Measurements from ENCODE around the gene CD86. TPM values are rescaled to one million over a fixed set of nuclear protein-coding genes. Genes with fewer than 3 reads are reported as not detected.

Gene CD86
- total and polyA plus RNA-seq, 8 donors = 0.31 to 9.0 (median 0.55) TPM

DNA sequence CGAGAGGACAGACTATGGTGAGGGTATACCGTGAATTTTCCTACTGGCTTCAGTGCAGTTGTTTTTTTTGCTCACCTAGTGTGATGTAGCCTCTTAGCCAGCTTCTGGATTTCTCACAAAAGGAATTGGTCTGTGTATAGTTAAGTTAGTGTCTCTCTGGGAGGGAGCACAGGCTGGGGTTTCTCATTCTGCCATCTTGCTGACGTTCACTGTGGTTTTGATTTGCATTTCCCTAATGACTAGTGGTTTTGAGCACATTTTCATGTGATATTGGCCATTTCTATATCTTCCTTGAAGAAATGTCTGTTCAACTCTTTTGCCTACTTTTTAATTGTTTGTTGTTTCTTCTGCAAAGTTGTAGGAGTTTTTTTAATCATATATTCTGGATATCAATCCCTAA lies 2.2 kb upstream of the CD86 start:
- H3K9me3 ChIP-seq = no peaks in the 10 kb centered on the region
- ATAC-seq (no peak), FAIRE-seq (no peak), DNase-seq (no peak)
- no peaks in the 10 kb centered on the region for H3K36me3 ChIP-seq
- H3K27ac ChIP-seq = no peak overlapping the region
- intact Hi-C loops (cut with DNase I) = no loop called here
- no peaks in the 10 kb centered on the region for H3K4me1 ChIP-seq
- TF ChIP-seq, protein P1, sequence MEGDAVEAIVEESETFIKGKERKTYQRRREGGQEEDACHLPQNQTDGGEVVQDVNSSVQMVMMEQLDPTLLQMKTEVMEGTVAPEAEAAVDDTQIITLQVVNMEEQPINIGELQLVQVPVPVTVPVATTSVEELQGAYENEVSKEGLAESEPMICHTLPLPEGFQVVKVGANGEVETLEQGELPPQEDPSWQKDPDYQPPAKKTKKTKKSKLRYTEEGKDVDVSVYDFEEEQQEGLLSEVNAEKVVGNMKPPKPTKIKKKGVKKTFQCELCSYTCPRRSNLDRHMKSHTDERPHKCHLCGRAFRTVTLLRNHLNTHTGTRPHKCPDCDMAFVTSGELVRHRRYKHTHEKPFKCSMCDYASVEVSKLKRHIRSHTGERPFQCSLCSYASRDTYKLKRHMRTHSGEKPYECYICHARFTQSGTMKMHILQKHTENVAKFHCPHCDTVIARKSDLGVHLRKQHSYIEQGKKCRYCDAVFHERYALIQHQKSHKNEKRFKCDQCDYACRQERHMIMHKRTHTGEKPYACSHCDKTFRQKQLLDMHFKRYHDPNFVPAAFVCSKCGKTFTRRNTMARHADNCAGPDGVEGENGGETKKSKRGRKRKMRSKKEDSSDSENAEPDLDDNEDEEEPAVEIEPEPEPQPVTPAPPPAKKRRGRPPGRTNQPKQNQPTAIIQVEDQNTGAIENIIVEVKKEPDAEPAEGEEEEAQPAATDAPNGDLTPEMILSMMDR (IDR thresholded peaks at IDR 0.05) = no peak
- WGBS, 2 donors = 88% methylated on average over 3 of the region's 3 CpGs
- H3K4me3 ChIP-seq = no peak overlapping the region
- H3K27me3 ChIP-seq = no peaks in the 10 kb centered on the region

DNA sequence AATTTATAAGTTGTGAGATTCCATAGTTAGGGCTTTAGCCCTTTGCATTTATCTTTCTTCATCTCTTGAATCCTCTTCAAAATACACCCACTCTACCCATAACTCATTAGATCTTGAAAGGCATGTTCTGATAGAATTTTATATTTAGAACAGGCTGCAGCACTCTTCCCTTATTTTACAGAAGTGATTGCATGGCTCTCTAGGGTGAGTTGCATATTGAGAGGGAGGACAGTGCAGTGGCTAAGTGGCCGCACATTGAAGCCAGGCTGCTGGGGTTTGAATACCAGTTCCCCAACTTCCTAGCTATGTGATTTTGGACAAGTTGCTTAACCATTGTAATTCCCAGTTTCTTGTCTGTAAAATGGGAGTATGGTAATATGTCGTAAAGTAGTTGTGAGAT lies 2.5 kb downstream of the CD86 start:
- H3K9me3 ChIP-seq = no peaks in the 10 kb centered on the region
- FAIRE-seq (no peak), DNase-seq (no peak), ATAC-seq (peak in 1 of 4 donors; percentile 43)
- no peak overlapping the region for H3K27ac ChIP-seq
- no peaks in the 10 kb centered on the region for H3K36me3 ChIP-seq
- WGBS, 2 donors = 90 to 96% methylated on average over 2 of the region's 2 CpGs
- intact Hi-C loops (cut with DNase I) = no loop called here
- no peak overlapping the region for H3K4me3 ChIP-seq
- H3K27me3 ChIP-seq = no peaks in the 10 kb centered on the region
- TF ChIP-seq, protein P1 (IDR thresholded peaks at IDR 0.05) = no peak
- no peaks in the 10 kb centered on the region for H3K4me1 ChIP-seq

DNA sequence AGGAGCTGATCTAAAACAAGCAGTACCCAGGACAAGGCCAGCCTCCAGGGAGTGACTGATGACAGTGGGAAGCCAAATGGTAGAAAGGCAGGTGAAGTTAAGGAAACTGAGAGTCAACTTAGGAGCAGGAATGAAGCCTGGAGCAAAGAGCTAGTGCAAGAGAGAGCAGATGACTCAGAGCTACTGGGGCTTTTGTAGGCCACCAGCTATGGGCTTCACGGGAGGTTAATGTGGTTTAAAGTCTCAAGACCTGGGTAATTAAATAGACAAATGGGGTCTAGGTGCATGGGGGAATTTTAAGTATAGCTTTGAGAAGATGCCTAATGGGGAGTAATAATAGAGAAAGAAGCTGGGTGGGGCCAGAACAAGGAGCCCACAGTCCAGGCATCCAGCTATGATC lies 3.1 kb downstream of the CD86 start:
- TF ChIP-seq, protein P1 (IDR thresholded peaks at IDR 0.05) = no peak
- no peaks in the 10 kb centered on the region for H3K4me1 ChIP-seq
- no peaks in the 10 kb centered on the region for H3K36me3 ChIP-seq
- no peaks in the 10 kb centered on the region for H3K9me3 ChIP-seq
- DNase-seq = no peak
- no peaks in the 10 kb centered on the region for H3K27me3 ChIP-seq
- no peak overlapping the region for H3K4me3 ChIP-seq
- FAIRE-seq = no peak
- intact Hi-C loops (cut with DNase I) = no loop called here
- ATAC-seq = no peak
- no peak overlapping the region for H3K27ac ChIP-seq
- 68 to 85% methylated on average over 1 of the region's 1 CpG for WGBS, 2 donors

- no peaks in the 10 kb centered on the region for H3K9me3 ChIP-seq
- WGBS, 2 donors = 89 to 93% methylated on average over 6 of the region's 6 CpGs
- no peaks in the 10 kb centered on the region for H3K4me1 ChIP-seq
- intact Hi-C loops (cut with DNase I) = no loop called here
- no peak overlapping the region for H3K4me3 ChIP-seq
- H3K27ac ChIP-seq = no peak overlapping the region
- ATAC-seq (no peak), DNase-seq (no peak), FAIRE-seq (no peak)
- H3K36me3 ChIP-seq = no peaks in the 10 kb centered on the region
- H3K27me3 ChIP-seq = no peaks in the 10 kb centered on the region
- TF ChIP-seq, protein P1 (IDR thresholded peaks at IDR 0.05) = no peak
Measured at GRCh38 chr3:122060040-122060698, 5.0 kb downstream of the CD86 start.

GRCh38 chr3:122063908-122064307 lies 8.7 kb downstream of the CD86 start:
- no peak for DNase-seq
- no peak overlapping the region for H3K27ac ChIP-seq

More at GRCh38 chr3:122063908-122064307, 8.7 kb downstream of the CD86 start:
- Histone ChIP-seq H3K27me3 (no peaks in the 10 kb centered on the region), H3K4me1 (no peaks in the 10 kb centered on the region), H3K4me3 (no peak overlapping the region), H3K36me3 (no peaks in the 10 kb centered on the region), H3K9me3 (no peaks in the 10 kb centered on the region)
- FAIRE-seq = no peak
- TF ChIP-seq, protein P1 (IDR thresholded peaks at IDR 0.05) = no peak
- peak in 2 of 4 donors; percentile 51 to 57 for ATAC-seq
- WGBS, 2 donors = 76 to 78% methylated on average over 1 of the region's 1 CpG
- intact Hi-C loops (cut with DNase I) = no loop called here
